HG03354 (cell line): ENCODE data around the gene TNXB.

Experiments used
- ATAC-seq: cut with Tn5 transposase; IDR thresholded peaks from one replicate; pipeline ENCODE4 v1.9.1; 2021; ENCODE audit warnings: mild to moderate bottlenecking; ENCODE audit not compliant: unreplicated experiment, poor library complexity, severe bottlenecking

The TNXB gene

GRCh38 chr6:32140420-32141046 lies 31.4 kb upstream of the TNXB start:
- ATAC-seq, result no peak

GRCh38 chr6:32139590-32139989 lies 30.5 kb upstream of the TNXB start:
- no peak for ATAC-seq

- ATAC-seq, result no peak
Measured at GRCh38 chr6:32137454-32137853, 28.3 kb upstream of the TNXB start.

- no peak for ATAC-seq
Measured at GRCh38 chr6:32133786-32134185, 24.6 kb upstream of the TNXB start.

- no peak for ATAC-seq
Measured at GRCh38 chr6:32132110-32132509, 23.0 kb upstream of the TNXB start.

GRCh38 chr6:32131439-32131948 lies 22.4 kb upstream of the TNXB start:
- ATAC-seq, result no peak

DNA sequence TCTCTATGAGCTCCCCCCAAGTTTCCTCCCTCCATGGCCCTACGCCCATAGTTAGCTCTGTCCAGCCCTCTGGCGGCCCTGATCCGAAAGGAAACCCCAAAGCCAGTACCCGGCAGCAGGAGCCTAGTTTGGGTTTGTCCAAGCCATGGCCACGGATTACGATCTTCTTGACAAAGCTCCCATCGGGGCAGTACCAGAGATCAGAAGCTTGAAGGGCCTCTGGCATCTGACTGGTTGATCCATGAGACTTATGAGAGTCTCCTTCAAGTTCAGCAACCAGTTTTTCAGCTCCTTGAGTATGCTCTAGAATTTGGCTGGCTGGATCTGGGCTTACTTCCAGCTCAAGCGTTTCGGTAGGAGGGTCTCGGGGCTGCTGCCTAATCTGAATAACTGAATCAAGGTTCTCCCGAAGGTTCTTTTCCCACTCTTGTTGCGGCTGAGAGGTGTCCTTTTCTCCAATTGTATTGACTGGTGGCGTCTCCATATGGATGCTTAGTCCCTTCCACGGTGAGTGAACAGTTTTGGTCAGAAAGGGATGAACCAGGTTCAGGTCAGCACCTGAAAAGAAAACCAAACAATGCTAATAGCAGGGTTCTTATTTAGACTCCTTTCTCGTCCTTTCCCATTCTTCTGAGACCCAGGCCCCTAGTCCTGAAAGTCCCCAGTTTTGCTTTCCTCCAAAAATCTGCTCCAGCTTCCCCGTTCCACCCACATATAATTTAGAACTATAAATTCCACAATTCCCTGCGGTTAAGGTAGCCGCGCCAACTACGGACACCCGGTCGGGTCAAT lies 20.4 kb upstream of the TNXB start:
- no peak for ATAC-seq

- no peak for ATAC-seq
Measured at GRCh38 chr6:32128751-32129296, 19.7 kb upstream of the TNXB start.

DNA sequence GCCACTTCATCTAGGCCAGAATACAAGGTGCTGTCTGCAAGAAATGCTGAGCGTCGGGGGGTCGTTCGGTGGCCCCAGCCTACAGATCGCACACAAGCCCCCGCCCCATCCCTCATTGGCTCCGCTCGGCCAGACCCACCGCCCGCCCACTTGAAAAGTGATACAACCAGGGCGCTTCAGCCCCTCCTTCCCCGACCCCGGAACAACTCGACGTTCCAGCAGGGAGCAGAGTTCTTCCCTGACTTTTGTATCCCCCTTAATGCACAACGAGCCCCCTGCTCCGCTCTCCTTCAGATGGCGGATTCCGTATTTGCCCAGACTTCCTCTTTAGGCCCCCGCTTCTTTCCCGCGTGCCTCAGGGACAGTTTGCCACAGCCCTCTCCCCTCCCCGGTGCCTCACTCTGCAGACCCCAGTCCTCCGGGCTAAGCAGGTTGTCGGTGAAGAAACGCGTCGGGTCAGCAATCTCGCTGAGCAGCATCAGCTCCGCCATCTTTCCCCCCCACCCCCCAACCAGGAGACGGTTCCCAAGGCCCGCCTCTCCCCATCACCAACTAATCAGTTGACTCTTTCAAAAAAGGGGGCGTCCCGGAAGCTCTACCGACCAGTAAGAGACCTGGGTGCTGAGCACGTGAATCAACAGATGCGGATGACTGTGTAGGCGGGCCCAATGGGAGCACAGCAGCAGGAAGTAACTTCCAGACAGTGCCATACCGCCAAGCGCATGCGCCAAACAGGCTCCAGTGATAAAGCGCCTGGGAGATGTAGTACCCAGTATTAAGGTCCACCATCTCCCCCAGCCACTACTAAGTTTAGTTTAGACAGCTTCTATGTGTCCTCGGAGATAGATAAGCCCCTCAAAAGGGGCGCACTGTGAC lies 18.8 kb upstream of the TNXB start, which contains the start of gene ATF6B:
ATF6B (minus strand) TSS at position 530 of the 876 bp plus-strand sequence; CDS start at position 491, 39 bp downstream.
- peak; percentile 83 for ATAC-seq

GRCh38 chr6:32127409-32127716 lies 18.2 kb upstream of the TNXB start:
- no peak for ATAC-seq

GRCh38 chr6:32126880-32127279 lies 17.7 kb upstream of the TNXB start:
- ATAC-seq, result no peak

- ATAC-seq, result no peak
Measured at GRCh38 chr6:32123681-32124080, 14.5 kb upstream of the TNXB start.

DNA sequence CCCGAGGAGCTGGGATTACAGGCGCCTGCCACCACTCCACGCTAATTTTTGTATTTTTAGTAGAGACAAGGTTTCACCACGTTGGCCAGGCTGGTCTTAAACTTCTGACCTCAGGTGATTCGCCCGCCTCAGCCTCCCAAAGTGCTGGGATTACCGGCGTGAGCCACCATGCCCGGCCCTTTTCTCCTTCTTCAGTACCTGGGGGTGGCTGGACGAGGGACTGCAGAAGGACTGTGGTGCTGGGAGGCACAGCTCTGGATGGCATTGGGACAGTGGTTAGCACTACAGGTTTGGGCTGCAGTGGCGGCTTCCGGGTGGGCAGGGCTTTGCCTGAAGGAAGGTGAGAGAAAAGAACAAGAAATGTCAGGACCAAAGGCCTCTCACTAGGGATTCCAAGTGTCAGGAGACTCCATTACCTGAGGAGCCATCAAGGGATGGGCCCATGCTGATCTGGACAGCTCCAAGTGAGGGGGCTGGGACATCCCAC lies 11.5 kb upstream of the TNXB start:
- ATAC-seq, result no peak

DNA sequence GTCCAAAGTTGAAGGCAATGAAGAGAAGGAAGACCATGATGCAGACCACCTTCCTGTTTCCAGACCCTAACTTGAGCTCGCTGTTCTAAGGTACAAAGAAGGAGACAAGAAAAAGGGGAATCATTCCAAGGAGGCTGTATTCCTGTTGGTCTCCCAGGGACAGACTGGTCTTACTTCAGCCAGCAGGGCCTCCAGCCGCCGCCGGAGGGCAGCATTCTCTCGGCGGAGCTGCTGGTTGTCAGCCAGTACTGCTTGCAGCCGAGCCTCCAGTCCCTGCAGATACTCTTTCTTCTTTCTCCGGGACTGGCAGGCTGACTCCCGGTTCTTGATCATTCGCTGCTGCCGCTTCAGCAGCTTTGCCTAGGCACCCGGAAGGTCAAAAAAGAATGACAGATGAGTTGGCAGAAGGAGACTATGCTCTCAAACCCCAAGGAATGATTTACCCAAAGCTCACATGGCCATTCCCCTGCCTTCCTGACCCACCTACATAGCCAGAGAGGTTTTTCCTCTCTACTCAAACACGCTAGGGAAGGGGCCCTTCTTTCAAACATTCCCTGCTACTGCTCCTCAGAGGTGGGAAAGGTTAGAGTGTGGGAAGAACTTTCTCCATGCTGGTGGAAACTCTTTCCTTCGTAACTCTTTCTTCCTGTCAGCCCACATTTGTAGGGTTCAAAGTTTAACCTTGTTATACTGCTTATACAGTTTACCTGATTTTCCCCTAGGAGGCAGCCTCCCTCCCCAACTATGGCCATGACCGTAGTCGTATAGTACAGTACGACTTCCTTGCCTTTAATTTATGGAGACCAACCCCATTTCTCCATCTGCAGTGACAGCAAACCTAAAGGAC lies 9.9 kb upstream of the TNXB start:
- ATAC-seq, result no peak

GRCh38 chr6:32117461-32117860 lies 8.3 kb upstream of the TNXB start:
- ATAC-seq, result no peak

GRCh38 chr6:32116674-32117073 lies 7.5 kb upstream of the TNXB start:
- no peak for ATAC-seq

DNA sequence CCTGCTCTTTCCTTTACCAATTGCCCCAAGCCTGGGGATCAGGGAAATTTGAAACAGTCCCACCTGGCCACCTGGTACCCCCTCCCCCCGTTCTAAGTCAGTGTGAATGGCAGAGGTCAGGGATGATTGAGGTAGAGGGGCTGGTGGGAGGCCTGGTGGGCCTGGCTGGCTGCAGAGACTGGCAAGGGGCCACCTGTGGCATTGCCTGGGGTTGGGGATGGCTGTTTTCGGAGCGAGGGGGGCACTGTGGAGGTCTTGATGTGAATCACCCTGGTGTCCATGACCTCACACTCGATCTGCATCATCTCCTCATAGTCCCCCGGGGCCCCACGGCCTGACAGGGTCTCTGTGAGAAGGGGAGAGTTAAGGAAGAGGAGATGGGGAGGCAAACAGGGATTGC lies 6.5 kb upstream of the TNXB start:
- no peak for ATAC-seq

- no peak for ATAC-seq
Measured at GRCh38 chr6:32114796-32115195, 5.7 kb upstream of the TNXB start.
